HepG2 (cell line): ENCODE results near the gene CAMK4.
A peak's percentile ranks its signal among the peaks of the same experiment; 100 is the strongest.

Experiments
- CBX1 ChIP-seq: IDR thresholded peaks from one replicate; pipeline ENCODE4 v1.6.1; 2016; ENCODE audit warnings: antibody characterized with exemption, low read depth
- CREB1 ChIP-seq, 2 experiments: fragments of 450-650 bp in 1 of 2; IDR thresholded peaks; 2 replicates each; pipeline ENCODE4 v1.6.1; 2016 to 2017; ENCODE audit warnings: control low read depth in 1 of 2, mild to moderate bottlenecking in 1 of 2, missing compliant biosample characterization in 1 of 2, missing genetic modification characterization in 1 of 2
- FOXA1 ChIP-seq, 2 experiments: fragments of 450-650 bp in 1 of 2; sonication (generic) in 1 of 2; formaldehyde crosslinking in 1 of 2; IDR thresholded peaks; 2 replicates each; pipeline versions ENCODE4 v1.4.0 to v1.6.1; 2016 to 2020; ENCODE audit warnings: missing genetic modification reagents in 1 of 2
- NPAS2 ChIP-seq: sonication (generic); formaldehyde crosslinking; IDR thresholded peaks from 2 replicates; pipeline ENCODE4 v1.8.0; 2022; ENCODE audit warnings: mild to moderate bottlenecking, missing genetic modification reagents, borderline replicate concordance
- PHF21A ChIP-seq: sonication (generic); formaldehyde crosslinking; IDR thresholded peaks from 2 replicates; pipeline ENCODE4 v1.5.0; 2020; ENCODE audit warnings: mild to moderate bottlenecking, missing genetic modification reagents
- POLR2A ChIP-seq, 2 experiments: IDR thresholded peaks; 2 replicates each; pipeline ENCODE4 v1.6.1; 2011; ENCODE audit warnings: low read depth in 2 of 2, low read length in 2 of 2, mild to moderate bottlenecking in 1 of 2, moderate library complexity in 1 of 2; ENCODE audit not compliant: insufficient read depth in 1 of 2
- PPARG ChIP-seq: conservative IDR thresholded peaks from 2 replicates; pipeline ENCODE4 v1.6.1; 2016; ENCODE audit warnings: missing biosample characterization, missing genetic modification reagents
- RCOR2 ChIP-seq: IDR thresholded peaks from 2 replicates; pipeline ENCODE4 v1.6.1; 2016; ENCODE audit warnings: missing biosample characterization, missing genetic modification reagents
- ZBTB1 ChIP-seq: sonication (generic); formaldehyde crosslinking; IDR thresholded peaks from 2 replicates; pipeline ENCODE4 v1.4.0; 2020; ENCODE audit warnings: missing genetic modification reagents, borderline replicate concordance
- ZNF24 ChIP-seq: fragments of 450-650 bp; IDR thresholded peaks from 2 replicates; pipeline ENCODE4 v1.6.1; 2017; ENCODE audit warnings: antibody characterized with exemption, mild to moderate bottlenecking
- TF ChIP-seq, protein P1 (sequence below): sonication (generic); formaldehyde crosslinking; IDR thresholded peaks from 2 replicates; pipeline ENCODE4 v1.5.0; 2020; ENCODE audit warnings: mild to moderate bottlenecking, missing genetic modification reagents, moderate library complexity
- TF ChIP-seq, protein P2 (sequence below): sonication (generic); formaldehyde crosslinking; IDR thresholded peaks from 2 replicates; pipeline ENCODE4 v1.4.0; 2020; ENCODE audit warnings: missing genetic modification reagents
- TF ChIP-seq, protein P3 (sequence below): sonication (generic); formaldehyde crosslinking; IDR thresholded peaks from 2 replicates; pipeline ENCODE4 v1.8.1; 2023; ENCODE audit warnings: missing genetic modification reagents, inconsistent platforms, borderline replicate concordance

DNA sequence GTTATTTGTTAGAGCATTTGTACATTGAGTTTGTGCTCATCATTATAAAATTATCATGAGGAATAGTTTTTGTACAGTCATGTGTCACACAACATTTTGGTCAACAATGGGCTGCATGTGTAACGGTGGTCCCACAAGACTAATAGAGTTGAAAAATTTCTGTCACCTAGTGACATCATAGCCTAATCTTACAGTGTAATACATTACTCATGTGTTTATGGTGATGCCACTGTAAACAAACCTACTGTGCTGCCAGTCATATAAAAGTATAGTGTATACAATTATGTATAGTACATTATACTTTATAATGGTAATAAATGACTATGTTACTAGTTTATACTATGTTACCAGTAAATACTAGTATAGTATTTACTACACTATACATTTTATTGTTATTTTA is 3.0 kb upstream of the CAMK4 start:
- no peak for TF ChIP-seq NPAS2 (CRISPR knock-in tag)
- no peak for TF ChIP-seq POLR2A (IDR thresholded peaks at IDR 0.05; ENCODE audit: insufficient read depth in 1 of 2, low read depth in 2 of 2, low read length in 2 of 2)
- peak; percentile 56 for TF ChIP-seq CREB1 (IDR thresholded peaks at IDR 0.05)
- TF ChIP-seq CREB1 (CRISPR knock-in tag; IDR thresholded peaks at IDR 0.05), result no peak
- TF ChIP-seq, protein P1, sequence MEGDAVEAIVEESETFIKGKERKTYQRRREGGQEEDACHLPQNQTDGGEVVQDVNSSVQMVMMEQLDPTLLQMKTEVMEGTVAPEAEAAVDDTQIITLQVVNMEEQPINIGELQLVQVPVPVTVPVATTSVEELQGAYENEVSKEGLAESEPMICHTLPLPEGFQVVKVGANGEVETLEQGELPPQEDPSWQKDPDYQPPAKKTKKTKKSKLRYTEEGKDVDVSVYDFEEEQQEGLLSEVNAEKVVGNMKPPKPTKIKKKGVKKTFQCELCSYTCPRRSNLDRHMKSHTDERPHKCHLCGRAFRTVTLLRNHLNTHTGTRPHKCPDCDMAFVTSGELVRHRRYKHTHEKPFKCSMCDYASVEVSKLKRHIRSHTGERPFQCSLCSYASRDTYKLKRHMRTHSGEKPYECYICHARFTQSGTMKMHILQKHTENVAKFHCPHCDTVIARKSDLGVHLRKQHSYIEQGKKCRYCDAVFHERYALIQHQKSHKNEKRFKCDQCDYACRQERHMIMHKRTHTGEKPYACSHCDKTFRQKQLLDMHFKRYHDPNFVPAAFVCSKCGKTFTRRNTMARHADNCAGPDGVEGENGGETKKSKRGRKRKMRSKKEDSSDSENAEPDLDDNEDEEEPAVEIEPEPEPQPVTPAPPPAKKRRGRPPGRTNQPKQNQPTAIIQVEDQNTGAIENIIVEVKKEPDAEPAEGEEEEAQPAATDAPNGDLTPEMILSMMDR (CRISPR knock-in tag), result no peak
- no peak for TF ChIP-seq PHF21A
- TF ChIP-seq CBX1, result no peak
- TF ChIP-seq ZBTB1, result no peak
- TF ChIP-seq, protein P2, sequence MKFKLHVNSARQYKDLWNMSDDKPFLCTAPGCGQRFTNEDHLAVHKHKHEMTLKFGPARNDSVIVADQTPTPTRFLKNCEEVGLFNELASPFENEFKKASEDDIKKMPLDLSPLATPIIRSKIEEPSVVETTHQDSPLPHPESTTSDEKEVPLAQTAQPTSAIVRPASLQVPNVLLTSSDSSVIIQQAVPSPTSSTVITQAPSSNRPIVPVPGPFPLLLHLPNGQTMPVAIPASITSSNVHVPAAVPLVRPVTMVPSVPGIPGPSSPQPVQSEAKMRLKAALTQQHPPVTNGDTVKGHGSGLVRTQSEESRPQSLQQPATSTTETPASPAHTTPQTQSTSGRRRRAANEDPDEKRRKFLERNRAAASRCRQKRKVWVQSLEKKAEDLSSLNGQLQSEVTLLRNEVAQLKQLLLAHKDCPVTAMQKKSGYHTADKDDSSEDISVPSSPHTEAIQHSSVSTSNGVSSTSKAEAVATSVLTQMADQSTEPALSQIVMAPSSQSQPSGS (CRISPR knock-in tag), result no peak
- no peak for TF ChIP-seq FOXA1 (IDR thresholded peaks at IDR 0.05)
- TF ChIP-seq FOXA1 (CRISPR knock-in tag; IDR thresholded peaks at IDR 0.05), result no peak
- TF ChIP-seq RCOR2 (CRISPR knock-in tag), result no peak
- TF ChIP-seq, protein P3, sequence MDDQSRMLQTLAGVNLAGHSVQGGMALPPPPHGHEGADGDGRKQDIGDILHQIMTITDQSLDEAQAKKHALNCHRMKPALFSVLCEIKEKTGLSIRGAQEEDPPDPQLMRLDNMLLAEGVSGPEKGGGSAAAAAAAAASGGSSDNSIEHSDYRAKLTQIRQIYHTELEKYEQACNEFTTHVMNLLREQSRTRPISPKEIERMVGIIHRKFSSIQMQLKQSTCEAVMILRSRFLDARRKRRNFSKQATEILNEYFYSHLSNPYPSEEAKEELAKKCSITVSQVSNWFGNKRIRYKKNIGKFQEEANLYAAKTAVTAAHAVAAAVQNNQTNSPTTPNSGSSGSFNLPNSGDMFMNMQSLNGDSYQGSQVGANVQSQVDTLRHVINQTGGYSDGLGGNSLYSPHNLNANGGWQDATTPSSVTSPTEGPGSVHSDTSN (CRISPR knock-in tag), result no peak
- TF ChIP-seq ZNF24, result no peak
- TF ChIP-seq PPARG, result no peak
